HL-60 (cell line): Measurements from ENCODE around the gene IKBKE.

Experiments
- DNase-seq, 2 experiments: peaks; one replicate each; pipeline ENCODE4 v3.0.0-alpha.2; 2010 to 2020; ENCODE audit warnings: low read depth in 1 of 2, low spot score in 1 of 2
- H3K27ac ChIP-seq: fragments of 250-450 bp; sonication (Bioruptor Pico); replicated peaks from 2 replicates; pipeline ENCODE4 v1.5.1; 2020; ENCODE audit warnings: mild to moderate bottlenecking, moderate library complexity
- H3K27me3 ChIP-seq: fragments of 250-450 bp; sonication (Bioruptor Pico); 2 replicates; pipeline ENCODE4 v1.5.1; 2021; ENCODE audit warnings: mild to moderate bottlenecking, moderate library complexity; ENCODE audit not compliant: insufficient read depth, poor library complexity, severe bottlenecking
- H3K4me3 ChIP-seq: replicated peaks from 2 replicates; pipeline ENCODE4 v1.5.1; 2011; ENCODE audit warnings: mild to moderate bottlenecking, control low read depth, low read length; ENCODE audit not compliant: insufficient read depth
- CTCF ChIP-seq: IDR thresholded peaks from one replicate; pipeline ENCODE4 v1.5.1; 2011; ENCODE audit warnings: low read length, control low read depth, inconsistent platforms; ENCODE audit not compliant: insufficient read depth
- GABPA ChIP-seq: IDR thresholded peaks from 2 replicates; pipeline ENCODE4 v1.6.1; 2012; ENCODE audit warnings: low read depth
- POLR2AphosphoS5 ChIP-seq: IDR thresholded peaks from 2 replicates; pipeline ENCODE4 v1.6.1; 2012; ENCODE audit warnings: low read depth
- REST ChIP-seq: IDR thresholded peaks from 2 replicates; pipeline ENCODE4 v1.6.1; 2012; ENCODE audit warnings: low read depth; ENCODE audit not compliant: insufficient replicate concordance
- SPI1 ChIP-seq: IDR thresholded peaks from 2 replicates; pipeline ENCODE4 v1.6.1; 2012; ENCODE audit warnings: low read depth, mild to moderate bottlenecking, borderline replicate concordance

Gene IKBKE

GRCh38 chr1:206476591-206476990 is 6.3 kb downstream of the IKBKE start:
- Histone ChIP-seq H3K27me3 (no peaks in the 10 kb centered on the region), H3K27ac (no peak overlapping the region), H3K4me3 (no peak overlapping the region)
- TF ChIP-seq POLR2AphosphoS5 (no peak), GABPA (no peak), REST (no peak)
- DNase-seq = no peak

- no peak overlapping the region for H3K27ac ChIP-seq
These were observed 6.8 kb downstream of the IKBKE start for GRCh38 chr1:206477110-206477509.

GRCh38 chr1:206477581-206478380 is 7.5 kb downstream of the IKBKE start:
- Histone ChIP-seq H3K27me3 (no peaks in the 10 kb centered on the region), H3K4me3 (no peak overlapping the region), H3K27ac (no peak overlapping the region)
- DNase-seq = no peak
- TF ChIP-seq REST (no peak), POLR2AphosphoS5 (no peak), CTCF (no peak), GABPA (no peak), SPI1 (no peak)

More at GRCh38 chr1:206477110-206477509, 6.8 kb downstream of the IKBKE start:
- H3K4me3 ChIP-seq = no peak overlapping the region
- no peaks in the 10 kb centered on the region for H3K27me3 ChIP-seq
- TF ChIP-seq GABPA (no peak), SPI1 (no peak), REST (no peak), CTCF (no peak), POLR2AphosphoS5 (no peak)
- DNase-seq = no peak
